Right forelimb (tissue), 1 donor: ENCODE results near the gene PTPRCAP.
"Not testable (repeated sequence)": the region's sequence is repeated elsewhere in the genome, so short reads cannot be mapped to it uniquely, and the experiment has no call there.

Experiments used
- DNase-seq: peaks from one replicate; pipeline ENCODE4 v3.0.0-alpha.2; 2018

PTPRCAP gene

GRCh38 chr11:67437082-67437808, at the start of gene PTPRCAP:
PTPRCAP (minus strand) TSS chr11:67437682; CDS start chr11:67437619, 63 bp downstream.
- no peak for DNase-seq

GRCh38 chr11:67486481-67487195, 49.2 kb upstream of the PTPRCAP start:
- DNase-seq: no peak

GRCh38 chr11:67485873-67486361, 48.4 kb upstream of the PTPRCAP start:
- DNase-seq: not testable (repeated sequence)

GRCh38 chr11:67484847-67485311, 47.4 kb upstream of the PTPRCAP start:
- no peak for DNase-seq

GRCh38 chr11:67483831-67484665, 46.6 kb upstream of the PTPRCAP start:
- no peak for DNase-seq

- peak; percentile 96 for DNase-seq
Observed at GRCh38 chr11:67482827-67483798, 45.6 kb upstream of the PTPRCAP start, which contains the start of gene AIP. AIP (plus strand) TSS chr11:67483026; CDS start chr11:67483159, 133 bp downstream.

GRCh38 chr11:67482275-67482826, 44.9 kb upstream of the PTPRCAP start:
- DNase-seq: no peak

- DNase-seq: not testable (repeated sequence)
Observed at GRCh38 chr11:67477344-67478050, 40.0 kb upstream of the PTPRCAP start.

- DNase-seq: not testable (repeated sequence)
Observed at GRCh38 chr11:67476692-67477091, 39.2 kb upstream of the PTPRCAP start.

- no peak for DNase-seq
Observed at GRCh38 chr11:67472882-67473281, 35.4 kb upstream of the PTPRCAP start.

GRCh38 chr11:67470337-67471002, 33.0 kb upstream of the PTPRCAP start:
- DNase-seq: no peak

GRCh38 chr11:67469508-67469811, 32.0 kb upstream of the PTPRCAP start:
- DNase-seq: no peak

GRCh38 chr11:67468759-67469507, 31.5 kb upstream of the PTPRCAP start, which contains the start of gene TMEM134:
TMEM134 (minus strand) TSS chr11:67469251; CDS start chr11:67469192, 59 bp downstream.
- peak; percentile 97 for DNase-seq

- no peak for DNase-seq
Observed at GRCh38 chr11:67468456-67468758, 30.9 kb upstream of the PTPRCAP start.

- DNase-seq: no peak
Observed at GRCh38 chr11:67468056-67468455, 30.6 kb upstream of the PTPRCAP start.

GRCh38 chr11:67466962-67467771, 29.7 kb upstream of the PTPRCAP start:
- no peak for DNase-seq

- DNase-seq: no peak
Observed at GRCh38 chr11:67466367-67466766, 28.9 kb upstream of the PTPRCAP start.

GRCh38 chr11:67465530-67465929, 28.0 kb upstream of the PTPRCAP start:
- not testable (repeated sequence) for DNase-seq

- DNase-seq: no peak
Observed at GRCh38 chr11:67465189-67465510, 27.7 kb upstream of the PTPRCAP start.
